Panc1 (cell line): Measurements from ENCODE around the gene HK1. TPM values are rescaled to one million over a fixed set of nuclear protein-coding genes. Genes with fewer than 3 reads are reported as not detected.

Experiments used
- ATAC-seq: fragments of 200-7000 bp; cut with Tn5 transposase; 2 replicates; pipeline ENCODE4 v1.9.1; 2020; ENCODE audit warnings: mild to moderate bottlenecking, moderate library complexity
- BruUV-seq: library from RNA; stranded (reverse); fragments of 400-500 nt; replicated peaks from 2 replicates; lab custom pipeline; 2021; lab: Mats Ljungman, UMichigan
- CTCF ChIA-PET: fragments of 300-600 bp; sonication (Branson Sonifier 250); formaldehyde crosslinking; loops from one replicate; lab custom pipeline; 2022; ENCODE audit warnings: antibody characterized with exemption; lab: Charles Lee
- POLR2A ChIA-PET: fragments of 300-600 bp; sonication (Branson Sonifier 250); formaldehyde crosslinking; loops from one replicate; lab custom pipeline; 2022; ENCODE audit warnings: antibody characterized with exemption; lab: Charles Lee
- DNase-seq: peaks from one replicate; pipeline ENCODE4 v3.0.0-alpha.2; 2010; ENCODE audit warnings: low read depth, low spot score
- H3K27ac ChIP-seq: 2 replicates; pipeline ENCODE4 v1.5.1; 2011; ENCODE audit warnings: mild to moderate bottlenecking, low read length, inconsistent platforms
- H3K27me3 ChIP-seq: fragments of 200-500 bp; sonication (Bioruptor generic); 2 replicates; pipeline ENCODE4 v1.6.0; 2014; ENCODE audit warnings: low read length, inconsistent platforms; ENCODE audit not compliant: control insufficient read depth, insufficient read depth
- H3K36me3 ChIP-seq: fragments of 200-500 bp; sonication (Bioruptor generic); 2 replicates; pipeline ENCODE4 v1.5.1; 2014; ENCODE audit warnings: inconsistent platforms, mild to moderate bottlenecking, low read length, moderate library complexity; ENCODE audit not compliant: control insufficient read depth, insufficient read depth
- H3K4me1 ChIP-seq: 2 replicates; pipeline ENCODE4 v1.5.1; 2011; ENCODE audit warnings: inconsistent platforms, mild to moderate bottlenecking, low read length, moderate library complexity; ENCODE audit not compliant: control insufficient read depth, insufficient read depth
- H3K4me3 ChIP-seq, 2 experiments: 2 replicates each; pipeline ENCODE4 v1.5.1; 2011 to 2012; ENCODE audit warnings: low read depth in 2 of 2, low read length in 2 of 2, mild to moderate bottlenecking in 2 of 2, inconsistent platforms in 1 of 2, moderate library complexity in 1 of 2
- H3K9me3 ChIP-seq: fragments of 200-500 bp; sonication (Bioruptor generic); 2 replicates; pipeline ENCODE4 v1.5.1; 2014; ENCODE audit warnings: low read depth, mild to moderate bottlenecking, inconsistent platforms, low read length, moderate library complexity; ENCODE audit not compliant: control insufficient read depth, insufficient read depth
- CTCF ChIP-seq: fragments of 450-650 bp; IDR thresholded peaks from 2 replicates; pipeline ENCODE4 v1.5.1; 2017; ENCODE audit warnings: mild to moderate bottlenecking
- POLR2AphosphoS5 ChIP-seq: IDR thresholded peaks from 2 replicates; pipeline ENCODE4 v1.6.1; 2012; ENCODE audit warnings: mild to moderate bottlenecking, low read depth, low read length, moderate library complexity
- REST ChIP-seq, 2 experiments: IDR thresholded peaks; 2 replicates each; pipeline ENCODE4 v1.6.1; 2011 to 2012; ENCODE audit warnings: low read depth in 2 of 2, control low read depth in 1 of 2, low read length in 1 of 2, mild to moderate bottlenecking in 1 of 2, moderate library complexity in 1 of 2; ENCODE audit not compliant: insufficient read depth in 1 of 2
- SIN3A ChIP-seq: IDR thresholded peaks from 2 replicates; pipeline ENCODE4 v1.6.1; 2012; ENCODE audit warnings: low read depth, mild to moderate bottlenecking, low read length, moderate library complexity, borderline replicate concordance; ENCODE audit not compliant: insufficient read depth
- TCF7L2 ChIP-seq: IDR thresholded peaks from 2 replicates; pipeline ENCODE4 v1.6.1; 2011; ENCODE audit warnings: mild to moderate bottlenecking, low read depth, low read length, inconsistent platforms
- in situ Hi-C: cut with HindIII; loops from 2 replicates; pipeline ENCODE4 v1.10.0; 2016; ENCODE audit warnings: low sequenced_read_pairs, low pct_unique_long_range_greater_than_20kb
- intact Hi-C: fragments of 100-400 bp; cut with micrococcal nuclease; formaldehyde crosslinking; loops from one replicate; pipeline ENCODE4 v1.10.0; 2022; ENCODE audit not compliant: unreplicated experiment
- total RNA-seq: library from RNA; stranded (reverse); gene quantifications from one replicate; pipeline ENCODE4 v1.2.1, GENCODE V29; 2021; ENCODE audit not compliant: unreplicated experiment

HK1 gene
- total RNA-seq, 1 experiment from 2014 or later, result 74.4 TPM

- TF ChIP-seq POLR2AphosphoS5, result no peak
- no peak for TF ChIP-seq CTCF
- TF ChIP-seq REST (IDR thresholded peaks at IDR 0.05; ENCODE audit: insufficient read depth in 1 of 2, low read depth in 2 of 2, low read length in 1 of 2), result no peak
- no peak for TF ChIP-seq TCF7L2
- TF ChIP-seq SIN3A, result no peak
- Histone ChIP-seq H3K9me3 (no peaks in the 10 kb centered on the region), H3K4me3 (no peak overlapping the region), H3K27ac (no peak overlapping the region), H3K4me1 (no peaks in the 10 kb centered on the region), H3K27me3 (no peaks in the 10 kb centered on the region), H3K36me3 (no peaks in the 10 kb centered on the region)
- in situ Hi-C loops (no loop called here), intact Hi-C loops (no loop called here)
- no peak for ATAC-seq
- no peak for DNase-seq
- no TSS peak for BruUV-seq
- ChIA-PET CTCF (no interaction called here), POLR2A (no interaction called here)
Measured at GRCh38 chr10:69384320-69384719, 106.0 kb downstream of the HK1 start.

GRCh38 chr10:69385454-69386350, 107.4 kb downstream of the HK1 start:
- in situ Hi-C loops, result no loop called here
- H3K36me3 ChIP-seq, result no peaks in the 10 kb centered on the region

More at GRCh38 chr10:69385454-69386350, 107.4 kb downstream of the HK1 start:
- no TSS peak for BruUV-seq
- no peak for TF ChIP-seq SIN3A
- no peak for TF ChIP-seq TCF7L2
- TF ChIP-seq POLR2AphosphoS5, result no peak
- TF ChIP-seq REST (IDR thresholded peaks at IDR 0.05; ENCODE audit: insufficient read depth in 1 of 2, low read depth in 2 of 2, low read length in 1 of 2), result no peak
- no peak for TF ChIP-seq CTCF
- H3K27ac ChIP-seq, result no peak overlapping the region
- H3K27me3 ChIP-seq, result no peaks in the 10 kb centered on the region
- ChIA-PET CTCF (no interaction called here), POLR2A (no interaction called here)
- H3K4me3 ChIP-seq, result no peak overlapping the region
- intact Hi-C loops, result no loop called here
- H3K4me1 ChIP-seq, result no peaks in the 10 kb centered on the region
- no peaks in the 10 kb centered on the region for H3K9me3 ChIP-seq
- no peak for DNase-seq
- ATAC-seq, result no peak
